Measurements from ENCODE around the gene GPC6. TPM values are rescaled to one million over a fixed set of nuclear protein-coding genes. Genes with fewer than 3 reads are reported as not detected.

GPC6 gene
- total and polyA plus RNA-seq, 9 of the 15 experiments (the other 6 are each of a cell fraction or from before 2014, with no cell fraction given), result under 0.01 to 0.20 (median 0.01) TPM; not detected in 4

- TF ChIP-seq L3MBTL2 (IDR thresholded peaks at IDR 0.05) (no peak), GTF2F1 (IDR thresholded peaks at IDR 0.05; ENCODE audit: low read depth, low read length) (no peak)
Observed at GRCh38 chr13:93991569-93991968, 765.0 kb downstream of the GPC6 start (continued).

- Histone ChIP-seq H3K36me3 (ENCODE audit: control insufficient read depth, insufficient read depth, low read length) (no peaks in the 10 kb centered on the region), H3K4me3 (no peak overlapping the region), H3K27me3 (ENCODE audit: control insufficient read depth in 2 of 2, insufficient read depth in 2 of 2, low read length in 2 of 2) (no peaks in the 10 kb centered on the region), H3K9me3 (replicated peaks; ENCODE audit: control insufficient read depth, insufficient read depth, low read depth, low read length) (no peaks in the 10 kb centered on the region), H3K4me2 (ENCODE audit: insufficient read depth, low read length) (no peak overlapping the region), H3K9ac (ENCODE audit: insufficient read depth in 1 of 2, low read depth in 2 of 2, low read length in 2 of 2) (no peak overlapping the region), H3K27ac (ENCODE audit: extremely low read depth, low read depth, low read length) (no peak overlapping the region), H3K4me1 (replicated peaks in 1 of 2; ENCODE audit: control insufficient read depth in 2 of 2, insufficient read depth in 2 of 2, low read length in 2 of 2) (no peaks in the 10 kb centered on the region), H2AFZ (ENCODE audit: low read depth, low read length) (no peak overlapping the region), H4K20me1 (replicated peaks; ENCODE audit: control insufficient read depth, insufficient read depth, low read length) (no peaks in the 10 kb centered on the region), H3K79me2 (ENCODE audit: control insufficient read depth, insufficient read depth, low read length) (no peaks in the 10 kb centered on the region), H3K9me1 (ENCODE audit: control insufficient read depth, insufficient read depth, low read length) (no peaks in the 10 kb centered on the region)
- 9% methylated on average over 1 of the region's 3 CpGs for whole genome bisulfite sequencing (ENCODE audit: insufficient coverage, low coverage, missing lambda C conversion rate)
- TF ChIP-seq ETV5 (CRISPR knock-in tag; IDR thresholded peaks at IDR 0.05; ENCODE audit: low read depth) (no peak), BMI1 (IDR thresholded peaks at IDR 0.05; ENCODE audit: low read length) (no peak), POLR2H (tag; IDR thresholded peaks at IDR 0.05; ENCODE audit: low read depth) (no peak), C11orf30 (IDR thresholded peaks at IDR 0.05; ENCODE audit: low read depth) (no peak), DEAF1 (CRISPR knock-in tag; IDR thresholded peaks at IDR 0.05) (no peak), GABPB1 (CRISPR knock-in tag; IDR thresholded peaks at IDR 0.05) (no peak), ZFX (CRISPR knock-in tag; IDR thresholded peaks at IDR 0.05) (no peak)
- in situ Hi-C loops (cut with MboI), result no loop called here
- intact Hi-C loops (cut with micrococcal nuclease), result no loop called here
- ChIA-PET CTCF (ENCODE audit: low intra/inter-chr PET ratio) (no interaction called here), POLR2A (no interaction called here)
- ATAC-seq (no peak), DNase-seq (ENCODE audit: extremely low read depth in 1 of 4, low spot score in 3 of 4) (no peak), FAIRE-seq (no peak)
- no TSS peak for BruUV-seq (replicated peaks)
Observed at GRCh38 chr13:93996481-93996880, 769.9 kb downstream of the GPC6 start.
